GM12878 (cell line): ENCODE results near the gene SLFN5.

Source experiments
- ESRRA ChIP-seq: IDR thresholded peaks from 2 replicates; pipeline ENCODE4 v1.6.1; 2012; ENCODE audit warnings: mild to moderate bottlenecking, low read length, improper control_type of control experiment
- GABPA ChIP-seq: IDR thresholded peaks from 2 replicates; pipeline ENCODE4 v1.6.1; 2014; ENCODE audit warnings: antibody characterized with exemption, low read depth, mild to moderate bottlenecking, inconsistent platforms
- POLR2A ChIP-seq: IDR thresholded peaks from 2 replicates; pipeline ENCODE4 v1.6.1; 2011; ENCODE audit warnings: low read depth, mild to moderate bottlenecking, low read length
- YY1 ChIP-seq: IDR thresholded peaks from 2 replicates; pipeline ENCODE4 v1.6.1; 2011; ENCODE audit warnings: low read depth, mild to moderate bottlenecking, low read length
- TF ChIP-seq, protein P1 (sequence below), 3 experiments: IDR thresholded peaks in 2 of 3; conservative IDR thresholded peaks in 1 of 3; 2 replicates each; pipeline ENCODE4 v1.5.1; 2011; ENCODE audit warnings: low read depth in 3 of 3, low read length in 3 of 3, mild to moderate bottlenecking in 3 of 3, control low read depth in 2 of 3, moderate library complexity in 2 of 3, inconsistent platforms in 1 of 3, mixed read lengths in 1 of 3; ENCODE audit not compliant: control insufficient read depth in 2 of 3, insufficient read depth in 1 of 3; ENCODE audit errors: extremely low read depth in 1 of 3
- TF ChIP-seq, protein P2 (sequence below): fragments of 450-650 bp; IDR thresholded peaks from 2 replicates; pipeline ENCODE4 v1.6.1; 2017; ENCODE audit warnings: mild to moderate bottlenecking, moderate library complexity

DNA sequence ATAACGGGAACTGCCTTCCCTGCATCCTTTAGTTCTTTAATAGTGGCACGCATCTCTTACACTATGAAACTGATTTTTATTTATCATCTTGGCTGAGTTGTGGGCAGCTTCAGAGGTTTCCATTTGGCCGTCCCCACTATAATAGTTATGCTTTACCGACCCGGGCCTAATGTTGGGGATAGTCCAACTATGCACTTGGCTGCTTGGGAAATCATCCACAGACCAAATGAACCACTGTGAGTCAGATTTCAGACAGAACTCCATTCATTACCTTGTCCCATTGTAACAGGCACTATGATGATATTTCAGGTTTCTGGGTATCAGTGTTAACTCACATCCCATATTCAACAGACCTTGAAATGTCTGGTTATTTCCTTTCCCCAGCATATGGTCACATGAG, 6.1 kb upstream of the SLFN5 start:
- TF ChIP-seq, protein P1, sequence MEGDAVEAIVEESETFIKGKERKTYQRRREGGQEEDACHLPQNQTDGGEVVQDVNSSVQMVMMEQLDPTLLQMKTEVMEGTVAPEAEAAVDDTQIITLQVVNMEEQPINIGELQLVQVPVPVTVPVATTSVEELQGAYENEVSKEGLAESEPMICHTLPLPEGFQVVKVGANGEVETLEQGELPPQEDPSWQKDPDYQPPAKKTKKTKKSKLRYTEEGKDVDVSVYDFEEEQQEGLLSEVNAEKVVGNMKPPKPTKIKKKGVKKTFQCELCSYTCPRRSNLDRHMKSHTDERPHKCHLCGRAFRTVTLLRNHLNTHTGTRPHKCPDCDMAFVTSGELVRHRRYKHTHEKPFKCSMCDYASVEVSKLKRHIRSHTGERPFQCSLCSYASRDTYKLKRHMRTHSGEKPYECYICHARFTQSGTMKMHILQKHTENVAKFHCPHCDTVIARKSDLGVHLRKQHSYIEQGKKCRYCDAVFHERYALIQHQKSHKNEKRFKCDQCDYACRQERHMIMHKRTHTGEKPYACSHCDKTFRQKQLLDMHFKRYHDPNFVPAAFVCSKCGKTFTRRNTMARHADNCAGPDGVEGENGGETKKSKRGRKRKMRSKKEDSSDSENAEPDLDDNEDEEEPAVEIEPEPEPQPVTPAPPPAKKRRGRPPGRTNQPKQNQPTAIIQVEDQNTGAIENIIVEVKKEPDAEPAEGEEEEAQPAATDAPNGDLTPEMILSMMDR (IDR thresholded peaks at IDR 0.05 in 2 of 3, conservative IDR thresholded peaks at IDR 0.05 in 1 of 3; ENCODE audit: control insufficient read depth in 2 of 3, extremely low read depth in 1 of 3, insufficient read depth in 1 of 3, low read depth in 3 of 3, low read length in 3 of 3), result no peak
- TF ChIP-seq, protein P2, sequence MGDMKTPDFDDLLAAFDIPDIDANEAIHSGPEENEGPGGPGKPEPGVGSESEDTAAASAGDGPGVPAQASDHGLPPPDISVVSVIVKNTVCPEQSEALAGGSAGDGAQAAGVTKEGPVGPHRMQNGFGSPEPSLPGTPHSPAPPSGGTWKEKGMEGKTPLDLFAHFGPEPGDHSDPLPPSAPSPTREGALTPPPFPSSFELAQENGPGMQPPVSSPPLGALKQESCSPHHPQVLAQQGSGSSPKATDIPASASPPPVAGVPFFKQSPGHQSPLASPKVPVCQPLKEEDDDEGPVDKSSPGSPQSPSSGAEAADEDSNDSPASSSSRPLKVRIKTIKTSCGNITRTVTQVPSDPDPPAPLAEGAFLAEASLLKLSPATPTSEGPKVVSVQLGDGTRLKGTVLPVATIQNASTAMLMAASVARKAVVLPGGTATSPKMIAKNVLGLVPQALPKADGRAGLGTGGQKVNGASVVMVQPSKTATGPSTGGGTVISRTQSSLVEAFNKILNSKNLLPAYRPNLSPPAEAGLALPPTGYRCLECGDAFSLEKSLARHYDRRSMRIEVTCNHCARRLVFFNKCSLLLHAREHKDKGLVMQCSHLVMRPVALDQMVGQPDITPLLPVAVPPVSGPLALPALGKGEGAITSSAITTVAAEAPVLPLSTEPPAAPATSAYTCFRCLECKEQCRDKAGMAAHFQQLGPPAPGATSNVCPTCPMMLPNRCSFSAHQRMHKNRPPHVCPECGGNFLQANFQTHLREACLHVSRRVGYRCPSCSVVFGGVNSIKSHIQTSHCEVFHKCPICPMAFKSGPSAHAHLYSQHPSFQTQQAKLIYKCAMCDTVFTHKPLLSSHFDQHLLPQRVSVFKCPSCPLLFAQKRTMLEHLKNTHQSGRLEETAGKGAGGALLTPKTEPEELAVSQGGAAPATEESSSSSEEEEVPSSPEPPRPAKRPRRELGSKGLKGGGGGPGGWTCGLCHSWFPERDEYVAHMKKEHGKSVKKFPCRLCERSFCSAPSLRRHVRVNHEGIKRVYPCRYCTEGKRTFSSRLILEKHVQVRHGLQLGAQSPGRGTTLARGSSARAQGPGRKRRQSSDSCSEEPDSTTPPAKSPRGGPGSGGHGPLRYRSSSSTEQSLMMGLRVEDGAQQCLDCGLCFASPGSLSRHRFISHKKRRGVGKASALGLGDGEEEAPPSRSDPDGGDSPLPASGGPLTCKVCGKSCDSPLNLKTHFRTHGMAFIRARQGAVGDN, result no peak
- no peak for TF ChIP-seq POLR2A
- TF ChIP-seq YY1, result no peak
- no peak for TF ChIP-seq GABPA
- TF ChIP-seq ESRRA, result no peak
